ENCODE results near the gene CLTCL1.

DNA sequence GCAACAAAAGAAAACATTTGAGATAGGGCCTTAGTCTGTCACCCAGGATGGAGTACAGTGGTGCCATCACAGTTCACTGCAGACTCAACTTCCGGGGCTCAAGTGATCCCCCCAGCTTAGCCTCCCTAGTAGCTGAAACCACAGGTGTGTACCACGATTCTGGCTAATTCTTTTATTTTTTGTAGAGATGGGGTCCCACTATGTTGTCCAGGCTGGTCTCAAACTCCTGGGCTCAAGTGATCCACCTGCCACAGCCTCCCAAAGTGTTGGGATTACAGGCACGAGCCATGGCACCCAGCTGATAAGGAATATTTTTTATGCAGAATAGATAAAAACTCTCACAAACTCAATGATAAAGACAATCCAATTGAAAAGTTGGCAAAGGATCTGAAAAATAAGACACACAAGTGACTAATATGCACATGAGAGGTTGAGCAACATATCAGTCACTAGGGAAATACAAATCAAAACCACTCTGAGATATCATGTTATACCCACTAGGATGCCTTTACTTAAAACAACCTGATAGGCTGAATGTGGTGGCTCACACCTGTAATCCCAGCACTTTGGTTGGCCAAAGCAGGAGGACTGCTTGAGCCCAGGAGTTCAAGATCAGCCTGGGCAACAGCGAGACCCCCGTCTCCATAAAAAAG is 33.9 kb upstream of the CLTCL1 start:
- TF ChIP-seq, protein P1, sequence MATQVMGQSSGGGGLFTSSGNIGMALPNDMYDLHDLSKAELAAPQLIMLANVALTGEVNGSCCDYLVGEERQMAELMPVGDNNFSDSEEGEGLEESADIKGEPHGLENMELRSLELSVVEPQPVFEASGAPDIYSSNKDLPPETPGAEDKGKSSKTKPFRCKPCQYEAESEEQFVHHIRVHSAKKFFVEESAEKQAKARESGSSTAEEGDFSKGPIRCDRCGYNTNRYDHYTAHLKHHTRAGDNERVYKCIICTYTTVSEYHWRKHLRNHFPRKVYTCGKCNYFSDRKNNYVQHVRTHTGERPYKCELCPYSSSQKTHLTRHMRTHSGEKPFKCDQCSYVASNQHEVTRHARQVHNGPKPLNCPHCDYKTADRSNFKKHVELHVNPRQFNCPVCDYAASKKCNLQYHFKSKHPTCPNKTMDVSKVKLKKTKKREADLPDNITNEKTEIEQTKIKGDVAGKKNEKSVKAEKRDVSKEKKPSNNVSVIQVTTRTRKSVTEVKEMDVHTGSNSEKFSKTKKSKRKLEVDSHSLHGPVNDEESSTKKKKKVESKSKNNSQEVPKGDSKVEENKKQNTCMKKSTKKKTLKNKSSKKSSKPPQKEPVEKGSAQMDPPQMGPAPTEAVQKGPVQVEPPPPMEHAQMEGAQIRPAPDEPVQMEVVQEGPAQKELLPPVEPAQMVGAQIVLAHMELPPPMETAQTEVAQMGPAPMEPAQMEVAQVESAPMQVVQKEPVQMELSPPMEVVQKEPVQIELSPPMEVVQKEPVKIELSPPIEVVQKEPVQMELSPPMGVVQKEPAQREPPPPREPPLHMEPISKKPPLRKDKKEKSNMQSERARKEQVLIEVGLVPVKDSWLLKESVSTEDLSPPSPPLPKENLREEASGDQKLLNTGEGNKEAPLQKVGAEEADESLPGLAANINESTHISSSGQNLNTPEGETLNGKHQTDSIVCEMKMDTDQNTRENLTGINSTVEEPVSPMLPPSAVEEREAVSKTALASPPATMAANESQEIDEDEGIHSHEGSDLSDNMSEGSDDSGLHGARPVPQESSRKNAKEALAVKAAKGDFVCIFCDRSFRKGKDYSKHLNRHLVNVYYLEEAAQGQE (IDR thresholded peaks at IDR 0.05): no peak
- no peak for TF ChIP-seq HNF4G (IDR thresholded peaks at IDR 0.05)

Measured in liver (tissue), 2 donors.